HG03039 (cell line): ENCODE measurements around the gene SERPINA3.

ENCODE experiments used
- ATAC-seq: cut with Tn5 transposase; IDR thresholded peaks from one replicate; pipeline ENCODE4 v1.9.1; 2021; ENCODE audit warnings: mild to moderate bottlenecking, moderate library complexity; ENCODE audit not compliant: unreplicated experiment

Gene SERPINA3

GRCh38 chr14:94612580-94613554, 676 bp downstream of the SERPINA3 start:
- no peak for ATAC-seq

- ATAC-seq, result no peak
These were observed 1.8 kb downstream of the SERPINA3 start for GRCh38 chr14:94613720-94614644.

GRCh38 chr14:94614802-94615201, 2.6 kb downstream of the SERPINA3 start:
- ATAC-seq, result no peak

- no peak for ATAC-seq
These were observed 3.1 kb downstream of the SERPINA3 start for GRCh38 chr14:94615254-94615653.

- ATAC-seq, result no peak
These were observed 3.8 kb downstream of the SERPINA3 start for GRCh38 chr14:94615823-94616570.

GRCh38 chr14:94617366-94617941, 5.3 kb downstream of the SERPINA3 start:
- no peak for ATAC-seq

GRCh38 chr14:94617988-94618822, 6.0 kb downstream of the SERPINA3 start:
- no peak for ATAC-seq

DNA sequence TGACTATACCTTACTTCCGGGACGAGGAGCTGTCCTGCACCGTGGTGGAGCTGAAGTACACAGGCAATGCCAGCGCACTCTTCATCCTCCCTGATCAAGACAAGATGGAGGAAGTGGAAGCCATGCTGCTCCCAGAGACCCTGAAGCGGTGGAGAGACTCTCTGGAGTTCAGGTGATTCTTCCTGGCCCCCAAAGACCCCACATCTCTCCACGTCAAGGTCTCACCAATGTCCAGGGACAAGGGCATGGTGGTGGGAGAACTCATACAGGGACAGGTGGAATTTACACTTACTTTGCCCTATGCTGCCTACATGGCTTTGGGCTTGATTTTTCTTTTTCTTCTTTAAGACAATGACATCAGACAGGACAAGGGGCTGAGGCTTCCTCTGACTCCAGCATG, 7.1 kb downstream of the SERPINA3 start:
- no peak for ATAC-seq

DNA sequence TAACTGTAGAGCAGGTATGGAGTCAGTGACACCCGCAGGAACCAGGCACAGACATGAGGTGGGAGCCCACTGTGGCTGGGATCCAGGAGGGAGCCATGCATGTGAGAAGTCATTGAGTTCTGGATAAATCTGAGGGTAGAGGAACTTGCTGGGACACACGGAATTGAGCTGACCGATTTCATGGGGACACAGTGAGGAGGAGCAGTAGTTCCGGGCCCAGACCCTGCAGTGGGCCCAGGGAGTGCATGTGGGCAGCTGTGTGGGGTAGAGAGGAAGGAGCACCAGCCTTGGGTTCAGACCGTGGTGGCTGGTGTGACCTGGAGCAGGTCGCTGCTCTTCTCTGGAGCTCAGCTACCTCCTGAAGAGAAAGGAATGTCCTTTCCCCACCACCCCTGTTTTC, 8.4 kb downstream of the SERPINA3 start:
- no peak for ATAC-seq

GRCh38 chr14:94621358-94622134, 9.4 kb downstream of the SERPINA3 start:
- no peak for ATAC-seq

DNA sequence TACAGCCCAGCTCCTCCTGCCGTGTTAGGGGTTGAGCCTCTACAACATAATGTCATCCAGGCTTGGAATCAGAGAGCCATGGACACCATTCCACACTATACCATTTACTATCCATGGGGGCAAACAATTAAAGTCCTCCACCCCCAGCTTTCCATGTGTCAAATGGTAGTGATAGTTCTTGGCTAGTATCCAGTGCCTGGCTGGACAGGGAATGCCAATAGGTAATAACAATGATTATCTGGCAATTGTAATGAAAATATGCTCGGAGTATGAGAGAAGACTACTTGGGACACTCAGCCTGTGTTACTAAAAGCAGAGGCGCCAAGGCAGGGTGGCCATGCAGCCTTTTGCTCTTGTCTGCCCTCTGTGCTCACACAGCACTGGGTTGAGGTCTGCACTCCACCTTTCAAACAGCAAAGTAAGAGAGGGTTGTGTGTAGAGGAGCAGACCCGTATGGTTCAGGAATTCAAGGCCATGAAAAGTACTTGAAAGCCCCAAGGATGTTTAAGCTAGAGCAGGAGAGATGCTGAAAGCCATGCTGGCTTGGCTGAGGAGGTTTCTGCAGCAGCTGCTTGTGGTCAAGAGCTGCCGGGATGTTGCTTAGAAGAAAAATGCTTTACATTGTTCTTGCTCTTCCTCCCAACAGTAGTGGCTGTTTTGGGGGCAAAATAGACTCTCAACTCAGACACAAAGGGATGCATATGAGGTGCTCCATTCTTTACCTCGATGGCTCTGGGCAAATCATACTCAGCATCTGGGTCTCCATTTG, 10.6 kb downstream of the SERPINA3 start:
- ATAC-seq, result no peak

- no peak for ATAC-seq
These were observed 11.2 kb downstream of the SERPINA3 start for GRCh38 chr14:94623422-94623809.

DNA sequence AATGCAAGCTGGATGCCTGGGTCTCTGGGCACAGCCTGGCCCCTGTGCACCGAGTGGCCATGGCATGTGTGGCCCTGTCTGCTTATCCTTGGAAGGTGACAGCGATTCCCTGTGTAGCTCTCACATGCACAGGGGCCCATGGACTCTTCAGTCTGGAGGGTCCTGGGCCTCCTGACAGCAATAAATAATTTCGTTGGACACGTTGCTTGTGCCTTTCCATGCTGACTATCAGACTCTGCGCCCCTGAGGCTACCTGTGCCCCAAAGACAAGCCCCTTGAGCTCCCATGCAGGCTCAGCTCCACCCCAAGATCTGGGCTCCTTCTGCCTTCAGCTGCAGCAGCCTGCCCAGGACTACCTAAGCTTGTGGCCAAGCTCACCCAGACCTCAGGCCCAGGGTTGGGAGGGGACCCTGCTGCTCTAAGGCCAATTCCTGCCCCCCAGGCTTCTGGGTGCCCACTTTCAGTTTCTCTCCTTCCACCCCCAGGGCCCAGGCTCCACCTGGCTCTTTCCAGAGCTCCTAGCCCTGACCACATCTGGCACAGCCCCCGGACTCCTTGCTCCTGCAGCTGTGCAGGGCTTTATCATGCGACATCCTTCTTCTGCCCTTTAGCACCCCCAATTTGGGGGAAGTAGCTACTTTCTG, 11.8 kb downstream of the SERPINA3 start:
- no peak for ATAC-seq

- no peak for ATAC-seq
These were observed 12.6 kb downstream of the SERPINA3 start for GRCh38 chr14:94624537-94625352.

DNA sequence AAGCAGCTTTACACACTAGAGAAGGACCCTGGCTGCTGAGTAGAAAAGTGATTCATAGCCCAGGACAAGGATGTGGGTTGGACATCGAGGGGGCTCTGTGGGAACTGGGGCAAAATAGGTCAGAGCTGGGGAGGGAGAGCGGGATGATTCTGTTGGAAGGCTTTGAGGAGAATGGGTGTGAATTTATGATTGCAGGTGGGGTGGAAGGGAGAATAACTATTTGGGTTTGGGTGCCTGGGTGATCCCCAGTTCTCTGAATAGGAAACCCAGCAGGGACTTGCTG, 13.1 kb downstream of the SERPINA3 start:
- no peak for ATAC-seq

DNA sequence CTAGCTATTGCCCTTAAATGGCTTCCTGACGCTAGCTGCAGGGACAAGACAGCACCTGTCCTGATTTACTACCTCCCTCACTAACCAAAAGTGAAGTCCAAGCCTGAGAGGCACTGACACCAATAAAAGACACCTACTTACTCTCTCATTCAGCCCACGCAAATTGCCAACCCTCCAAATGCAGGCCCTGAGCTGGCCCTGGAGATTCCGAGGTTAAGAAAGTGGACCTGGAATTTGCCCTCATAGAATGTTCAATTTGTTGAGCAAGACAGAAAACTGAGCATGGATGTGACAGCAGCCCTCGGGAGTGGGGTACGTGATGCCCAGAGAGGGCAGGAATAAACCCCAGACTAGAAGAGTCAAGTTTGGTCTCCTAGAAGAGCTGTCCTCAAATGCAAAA, 16.4 kb downstream of the SERPINA3 start:
- no peak for ATAC-seq

GRCh38 chr14:94630396-94630795, 18.2 kb downstream of the SERPINA3 start:
- ATAC-seq, result no peak
